HTERT RPE-1 (cell line): ENCODE measurements around the gene TENM4.

Source experiments
- in situ Hi-C: fragments of 300-500 bp; cut with MboI; formaldehyde crosslinking; loops from 4 replicates; pipeline ENCODE4 v1.14.3; 2020; ENCODE audit warnings: low sequenced_read_pairs

TENM4 gene

DNA sequence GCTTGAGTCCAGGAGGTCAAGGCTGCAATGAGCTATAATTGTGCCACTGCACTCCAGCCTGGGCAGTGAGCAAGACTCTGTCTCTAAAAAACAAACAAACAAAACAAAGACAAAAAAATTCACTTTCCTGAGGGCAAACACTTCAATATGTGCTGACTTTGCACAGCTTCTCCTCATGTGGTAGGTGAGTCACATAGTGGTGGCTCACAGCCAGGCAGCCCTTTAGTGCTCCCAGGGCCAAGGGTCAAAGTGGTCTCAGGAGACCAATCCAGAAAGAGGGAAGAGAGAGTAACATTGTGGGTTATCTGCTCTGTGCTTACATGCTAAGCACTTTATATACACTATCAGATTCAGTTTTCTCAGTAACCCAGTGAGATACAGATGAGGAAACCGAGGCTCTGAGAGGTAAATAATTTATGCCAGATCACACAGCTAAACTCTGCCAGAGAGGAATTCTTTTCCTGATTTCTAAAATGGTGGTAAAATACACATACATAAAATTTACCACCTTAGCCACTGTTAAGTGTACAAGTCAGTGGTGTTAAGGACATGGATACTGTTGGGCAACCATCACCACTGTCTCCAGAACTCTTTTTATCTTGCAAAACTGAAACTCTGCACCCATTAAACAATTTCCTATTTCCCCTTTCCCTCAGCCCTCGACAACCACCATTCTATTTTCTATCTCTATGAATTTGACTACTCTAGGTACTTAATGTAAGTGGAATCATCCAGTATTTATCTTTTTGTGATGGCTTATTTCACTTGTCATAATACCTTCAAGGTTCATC, 634.4 kb downstream of the TENM4 start:
- in situ Hi-C loops, result no loop called here

DNA sequence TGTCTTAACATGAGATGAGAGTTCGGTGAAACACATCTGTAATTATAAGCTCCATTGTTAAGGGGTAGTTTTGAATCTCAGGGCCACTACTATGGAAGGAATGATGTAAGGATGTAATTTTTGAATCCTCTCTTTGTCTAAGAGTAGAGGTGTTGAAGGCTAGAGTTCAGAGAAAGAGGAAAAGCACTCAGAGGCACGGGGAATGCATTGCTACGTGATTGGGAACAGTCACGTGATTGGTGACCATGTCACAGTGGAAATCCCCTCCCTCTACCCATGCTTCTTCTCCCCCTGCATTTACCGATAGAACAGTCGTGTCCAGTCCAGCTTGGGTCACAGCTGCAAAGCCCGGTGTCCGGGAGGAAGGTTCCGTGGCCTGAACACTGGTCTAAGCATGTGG, 635.8 kb downstream of the TENM4 start:
- in situ Hi-C loops, result no loop called here

DNA sequence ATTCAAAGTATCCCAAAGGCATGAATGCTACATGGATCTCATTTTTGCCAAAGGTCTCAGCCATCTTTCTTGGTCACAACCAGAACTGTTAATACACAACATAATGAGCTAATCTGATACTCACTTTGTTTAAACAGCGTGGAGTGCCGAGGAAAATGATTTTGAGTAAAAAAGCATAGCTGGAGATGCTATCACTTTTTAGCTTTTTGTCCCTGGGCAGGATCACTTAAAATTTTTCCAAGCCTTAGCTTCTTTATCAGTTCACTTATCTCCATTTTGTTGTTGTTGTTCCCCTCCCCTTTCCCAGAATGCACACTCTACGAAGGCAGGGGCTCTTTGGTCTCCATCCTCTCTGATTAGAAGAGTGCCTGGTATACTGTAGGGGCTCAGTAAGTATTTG, 636.8 kb downstream of the TENM4 start:
- in situ Hi-C loops, result no loop called here

DNA sequence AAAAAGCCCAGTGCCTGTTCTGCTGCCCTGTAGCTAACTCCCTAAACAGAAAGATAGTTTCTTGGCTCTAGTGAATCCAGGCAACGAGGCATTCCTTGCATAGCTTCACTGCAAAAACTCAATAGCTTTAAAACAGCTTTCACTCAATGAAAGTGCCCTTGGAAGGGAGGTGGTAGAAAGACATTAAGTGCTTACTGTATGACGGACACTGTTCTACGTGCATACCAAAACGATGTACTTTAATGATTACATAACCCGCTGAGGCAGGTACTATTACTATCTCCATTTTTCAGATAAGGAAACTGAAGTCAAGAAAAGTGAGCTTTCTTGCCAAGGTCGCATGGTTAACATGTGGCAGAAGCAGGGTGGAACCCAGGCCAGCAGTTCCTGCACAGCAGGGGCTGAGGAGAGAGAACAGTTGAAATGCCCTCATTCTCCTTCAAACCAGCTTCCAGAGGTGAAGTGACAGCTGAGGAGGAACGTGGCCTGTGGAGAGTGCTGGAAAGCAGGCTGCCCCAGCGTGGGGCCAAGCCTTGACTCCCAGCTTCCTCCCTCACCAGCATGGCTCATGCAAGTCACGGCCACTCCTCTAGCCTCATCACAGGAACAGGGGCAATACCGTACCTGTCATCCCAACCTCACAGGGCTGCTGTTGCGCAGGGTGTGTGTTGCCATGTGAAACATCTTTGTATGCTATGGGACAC, 638.6 kb downstream of the TENM4 start:
- in situ Hi-C loops, result no loop called here

DNA sequence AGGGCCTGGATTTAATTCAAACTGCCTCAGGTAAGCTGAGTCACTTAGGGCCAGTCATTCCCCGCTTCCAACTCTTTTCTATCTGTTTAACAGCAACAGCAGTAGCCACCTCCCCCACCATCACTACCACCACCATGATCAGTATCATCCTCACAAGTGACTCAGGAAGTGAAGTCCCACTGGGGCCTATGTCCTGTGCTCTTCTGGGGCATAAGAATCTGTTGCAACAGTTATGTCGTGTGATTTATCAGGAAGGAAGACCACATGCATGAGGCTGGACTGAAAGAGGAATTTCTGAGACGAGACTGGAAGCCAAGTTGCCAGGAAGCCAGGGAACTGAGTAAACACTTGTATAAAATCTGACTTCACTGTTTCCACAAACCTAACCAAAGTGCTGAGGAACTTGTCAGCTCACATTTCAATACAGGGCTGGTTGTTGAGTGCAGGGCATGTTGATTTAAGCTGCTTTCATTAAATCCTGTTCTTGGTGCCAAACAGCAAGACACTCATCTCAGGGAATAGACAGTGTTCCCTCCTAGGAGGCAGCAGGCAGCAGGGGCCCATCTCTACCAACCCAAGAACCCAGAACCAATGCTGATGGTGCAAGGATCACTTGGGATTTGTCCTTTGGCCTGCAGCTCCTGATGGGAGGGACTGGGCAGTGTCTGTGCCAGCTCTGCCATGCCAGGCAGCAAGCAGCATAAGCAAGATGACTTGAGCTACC, 639.5 kb downstream of the TENM4 start:
- in situ Hi-C loops, result no loop called here

DNA sequence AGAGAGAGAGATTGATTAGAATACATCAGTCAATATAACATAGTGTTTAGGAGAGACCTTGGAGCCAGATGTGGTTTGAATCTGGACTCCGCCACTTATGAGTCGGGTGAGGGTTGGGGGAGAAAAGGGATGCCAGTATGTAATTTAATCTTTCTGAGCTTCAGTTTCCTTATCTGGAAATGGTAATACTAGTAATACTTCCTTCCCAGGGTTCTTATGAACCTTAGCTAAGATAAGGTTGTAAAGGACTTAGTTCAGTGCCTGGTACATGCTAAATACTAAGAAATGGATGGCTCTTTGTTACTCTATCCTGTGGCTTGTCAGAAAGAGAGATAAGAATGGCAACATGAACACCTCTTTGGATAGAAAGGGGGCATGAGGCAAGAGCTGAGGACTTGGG, 640.1 kb downstream of the TENM4 start:
- in situ Hi-C loops, result no loop called here

DNA sequence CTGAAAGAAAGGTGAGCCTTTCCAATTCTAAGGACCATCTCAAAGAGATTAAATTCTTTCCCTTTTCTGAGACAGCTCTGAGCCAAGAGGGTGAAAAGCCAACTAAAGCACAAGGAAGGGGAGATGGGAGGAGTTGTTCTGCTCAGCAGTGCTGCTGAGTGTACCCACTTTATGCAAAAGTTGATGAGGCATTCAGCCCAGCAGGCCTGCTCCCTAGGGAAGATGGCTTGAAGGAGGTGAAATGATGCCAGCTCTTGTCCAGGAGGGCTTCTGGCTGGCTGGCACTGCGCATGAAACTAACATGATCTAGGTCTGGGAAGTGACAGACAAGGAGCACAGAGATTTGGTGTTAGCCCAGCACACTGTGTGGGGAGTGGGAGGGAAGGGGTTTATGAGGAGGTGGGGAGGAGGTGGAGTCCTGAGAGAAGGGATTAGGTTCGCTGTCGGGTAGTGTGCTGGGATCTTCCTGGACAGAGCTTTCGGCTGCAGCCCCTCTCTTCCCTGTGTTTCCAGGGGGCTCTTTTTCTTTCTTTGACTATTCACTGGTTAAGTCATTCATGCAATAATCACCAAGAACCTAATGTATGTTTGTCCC, 640.6 kb downstream of the TENM4 start:
- in situ Hi-C loops, result no loop called here

DNA sequence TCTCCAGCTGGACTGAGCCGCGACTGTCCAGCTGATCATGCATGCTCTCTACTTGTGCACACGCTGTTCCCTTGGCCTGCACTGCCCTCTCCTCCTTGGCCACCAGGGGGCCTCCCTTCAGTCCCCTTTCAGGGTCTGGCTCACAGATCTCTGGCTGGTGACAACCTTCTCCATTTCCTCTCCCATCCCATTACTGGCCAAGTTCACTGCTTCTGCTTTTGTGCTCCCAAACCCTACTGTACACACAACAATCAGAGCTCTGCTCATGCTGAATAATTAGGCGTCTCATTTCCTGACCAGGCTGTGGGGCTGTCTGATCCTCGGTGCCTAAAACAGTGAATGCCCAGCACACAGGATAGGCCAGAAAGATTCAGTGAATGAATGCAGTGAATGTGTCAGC, 642.2 kb downstream of the TENM4 start:
- in situ Hi-C loops, result no loop called here

DNA sequence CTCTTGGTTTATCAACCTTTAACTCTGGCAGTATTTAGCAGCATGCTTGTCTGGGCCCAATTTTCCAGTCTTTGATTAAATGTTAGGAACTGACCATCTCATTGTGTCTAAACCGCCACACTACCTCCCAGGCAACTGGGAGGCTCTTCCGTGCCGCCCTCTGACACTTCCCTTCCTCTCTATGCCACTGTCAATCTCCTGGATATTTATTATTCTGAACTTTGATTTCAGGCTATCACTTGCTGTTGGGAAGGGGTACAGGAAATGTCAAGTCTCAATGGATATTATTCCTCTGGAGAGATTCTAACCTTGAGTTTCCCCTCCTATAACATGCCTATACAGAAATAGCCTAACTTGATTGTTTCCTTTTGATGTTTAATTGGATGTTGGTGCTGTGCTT, 643.3 kb downstream of the TENM4 start:
- in situ Hi-C loops, result no loop called here

DNA sequence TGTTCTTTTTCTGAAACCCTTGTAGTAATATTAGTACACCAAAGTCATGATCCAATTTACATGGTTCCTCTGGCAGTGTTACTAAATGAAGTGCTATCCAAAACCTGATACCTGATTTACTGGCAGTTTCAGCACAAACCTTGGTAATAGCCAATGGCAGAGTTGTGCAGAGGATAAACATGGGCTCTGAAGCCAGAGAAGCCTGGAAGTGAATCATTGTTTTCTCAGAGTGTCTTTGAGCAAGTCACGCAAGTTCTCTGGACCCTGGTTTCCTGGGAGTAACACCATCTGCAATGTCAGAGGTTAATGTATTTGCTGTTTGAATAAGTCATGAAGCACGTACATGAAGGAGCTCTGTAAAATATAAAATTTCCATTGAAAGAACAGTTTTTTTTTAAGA, 643.9 kb downstream of the TENM4 start:
- in situ Hi-C loops, result no loop called here

DNA sequence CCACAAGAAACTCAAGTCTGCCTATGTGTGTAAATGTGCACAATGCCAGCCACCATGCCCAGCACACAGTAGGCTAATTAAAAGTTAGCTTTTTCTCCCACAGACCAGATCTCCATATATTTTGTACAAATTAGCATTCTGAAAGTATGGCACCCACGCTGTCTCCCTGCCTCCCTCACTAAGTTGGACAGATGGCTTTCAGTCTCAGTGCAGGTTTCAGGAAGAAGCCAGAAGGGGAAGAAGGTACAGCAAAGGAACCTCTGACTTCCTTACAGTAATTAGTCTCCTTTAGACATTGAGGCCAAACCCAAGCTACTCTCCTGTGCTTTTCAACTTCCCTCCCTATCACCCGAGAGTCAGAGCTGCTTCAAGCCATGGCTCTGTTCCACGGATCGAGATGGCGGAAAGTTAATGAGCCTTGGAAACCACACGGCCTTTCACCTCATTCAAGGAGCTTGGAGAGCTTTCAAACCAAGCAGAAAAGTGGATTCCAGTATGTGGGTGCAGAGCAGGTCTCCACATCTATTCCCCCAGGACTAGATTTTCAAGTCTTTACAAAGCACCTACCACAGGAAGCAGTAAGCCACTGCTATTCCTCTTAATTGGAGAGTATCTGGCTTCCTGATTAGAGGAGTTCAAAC, 645.1 kb downstream of the TENM4 start:
- in situ Hi-C loops, result no loop called here

DNA sequence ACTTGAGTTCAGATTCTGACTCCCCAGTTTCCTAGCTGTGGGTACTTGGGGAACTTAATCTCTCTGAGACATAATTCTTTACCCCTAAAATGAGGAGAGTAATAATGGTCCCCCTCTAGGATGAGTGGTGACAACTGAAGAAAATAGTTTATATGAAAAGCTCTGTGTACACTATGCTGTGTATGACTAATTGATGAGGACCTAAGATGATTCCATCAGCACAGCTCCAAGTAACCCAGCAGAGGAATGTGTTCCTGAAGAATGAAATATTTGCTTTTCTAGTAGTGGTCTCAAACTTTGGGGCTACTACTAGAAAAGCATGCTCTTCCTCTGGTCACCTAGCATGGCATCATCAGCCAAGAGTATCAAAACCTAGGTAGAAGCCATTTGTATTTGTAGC, 648.9 kb downstream of the TENM4 start:
- in situ Hi-C loops, result no loop called here

DNA sequence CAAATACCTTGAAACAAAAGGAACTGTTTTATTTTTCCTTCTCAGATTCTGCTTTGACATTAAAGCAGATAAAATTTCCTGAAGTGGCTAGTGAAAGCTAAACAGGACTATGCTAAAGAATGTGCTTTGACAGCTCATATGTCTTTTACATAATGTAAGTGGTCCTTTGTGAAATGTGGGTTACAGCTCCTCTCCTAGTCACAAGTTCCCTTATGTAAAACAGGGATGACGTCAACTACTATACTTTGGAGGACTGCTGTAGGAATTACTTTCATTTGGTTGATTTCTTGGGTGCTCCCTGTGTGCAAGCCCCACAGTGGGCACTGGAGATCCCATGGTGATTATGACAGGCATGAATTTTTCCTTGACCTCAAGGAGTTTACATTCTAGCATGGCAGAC, 649.6 kb downstream of the TENM4 start:
- in situ Hi-C loops, result no loop called here

DNA sequence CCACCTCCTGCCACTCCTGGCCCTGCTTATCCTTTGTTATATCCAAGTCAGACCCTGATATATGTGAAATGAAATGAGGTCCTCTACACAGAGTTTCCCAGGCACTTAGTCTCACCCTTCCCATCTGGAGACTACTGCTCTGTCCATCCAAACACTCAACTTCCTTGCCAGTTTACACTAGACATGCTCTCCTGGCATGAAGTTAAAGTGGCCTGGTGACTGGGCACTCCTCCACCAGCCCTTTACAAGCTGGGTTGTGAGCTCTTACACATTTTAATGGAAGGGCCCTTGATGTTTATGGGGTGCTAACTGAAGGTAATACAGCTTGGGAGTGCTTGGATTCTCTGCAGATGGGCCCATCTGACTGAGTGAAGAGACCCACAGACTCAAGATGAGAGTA, 650.0 kb downstream of the TENM4 start:
- in situ Hi-C loops, result no loop called here

DNA sequence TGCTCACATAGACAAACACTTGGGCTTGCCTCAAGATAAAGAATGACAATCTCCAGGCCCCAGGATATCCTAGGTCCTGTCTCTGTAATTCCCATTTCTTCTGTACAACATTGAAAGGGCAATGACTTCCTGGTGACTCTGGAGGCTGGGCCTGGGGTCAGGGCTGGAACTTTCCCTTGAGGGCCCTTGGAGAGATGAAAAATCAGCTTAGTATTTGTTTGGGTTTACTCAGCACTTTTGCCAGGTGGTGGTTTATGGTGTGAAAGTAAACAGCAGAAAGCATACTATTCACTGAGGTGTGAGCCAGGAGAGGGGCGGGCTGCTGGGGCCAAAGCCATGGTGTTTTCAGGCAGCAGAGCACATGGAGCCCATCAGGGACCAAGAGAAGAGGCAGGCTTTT, 651.5 kb downstream of the TENM4 start:
- in situ Hi-C loops, result no loop called here

DNA sequence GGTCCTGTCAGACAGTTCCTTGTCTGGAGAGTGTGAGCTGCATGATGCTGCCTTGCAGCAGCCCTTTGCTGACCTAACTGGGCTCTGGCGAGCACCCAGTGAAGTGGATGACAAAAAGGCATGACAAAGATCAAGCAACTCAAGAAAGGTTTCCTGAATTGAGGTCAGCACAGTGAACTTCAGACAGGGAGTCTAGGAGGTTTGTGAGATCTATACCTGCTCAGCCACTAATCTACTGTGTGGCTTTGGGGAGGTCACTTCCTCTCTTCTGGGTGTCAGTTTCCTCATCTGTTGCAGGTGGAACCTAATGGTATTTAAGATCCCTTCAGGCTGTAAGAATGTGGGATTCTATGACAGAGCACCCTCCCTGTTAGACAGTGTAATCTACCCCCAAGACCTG, 652.3 kb downstream of the TENM4 start:
- in situ Hi-C loops, result no loop called here

DNA sequence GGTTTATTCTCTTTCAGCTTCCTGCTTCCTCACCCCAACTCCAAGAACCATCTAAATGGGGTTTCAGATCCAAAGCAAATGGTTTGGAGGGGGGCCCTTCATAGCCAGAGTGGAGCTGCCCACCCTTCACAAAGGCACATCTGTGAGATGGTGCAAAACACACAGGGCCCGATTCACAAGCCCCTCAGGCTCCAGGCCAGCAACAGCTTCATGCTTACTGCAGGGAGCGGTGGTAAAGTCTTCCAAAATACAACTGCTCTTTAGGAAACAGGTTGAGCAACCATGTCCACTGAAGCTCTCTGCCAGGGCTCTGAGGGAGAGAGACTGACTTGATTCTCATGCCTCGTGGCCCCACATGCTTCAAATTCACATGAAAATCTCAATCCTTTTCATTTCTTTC, 653.1 kb downstream of the TENM4 start:
- in situ Hi-C loops, result no loop called here

DNA sequence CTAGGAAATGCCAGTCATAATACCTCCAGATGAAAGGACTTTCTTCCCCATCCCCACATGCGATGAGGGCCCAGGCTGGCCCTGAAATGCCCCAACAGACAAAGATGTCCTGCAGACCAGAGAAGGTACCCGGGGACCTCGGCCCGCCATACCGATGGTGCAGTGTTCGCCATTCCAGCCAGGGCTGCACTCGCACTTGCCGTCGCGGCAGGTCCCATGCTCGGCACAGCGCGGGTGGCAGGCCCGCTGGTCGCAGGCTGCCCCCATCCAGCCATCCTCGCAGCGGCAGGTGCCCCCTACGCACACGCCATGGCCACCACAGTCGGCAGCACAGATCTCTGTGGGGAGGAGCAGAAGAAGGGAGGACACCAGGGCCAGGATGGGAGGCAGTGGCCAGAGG, 654.1 kb downstream of the TENM4 start:
- in situ Hi-C loops, result no loop called here

DNA sequence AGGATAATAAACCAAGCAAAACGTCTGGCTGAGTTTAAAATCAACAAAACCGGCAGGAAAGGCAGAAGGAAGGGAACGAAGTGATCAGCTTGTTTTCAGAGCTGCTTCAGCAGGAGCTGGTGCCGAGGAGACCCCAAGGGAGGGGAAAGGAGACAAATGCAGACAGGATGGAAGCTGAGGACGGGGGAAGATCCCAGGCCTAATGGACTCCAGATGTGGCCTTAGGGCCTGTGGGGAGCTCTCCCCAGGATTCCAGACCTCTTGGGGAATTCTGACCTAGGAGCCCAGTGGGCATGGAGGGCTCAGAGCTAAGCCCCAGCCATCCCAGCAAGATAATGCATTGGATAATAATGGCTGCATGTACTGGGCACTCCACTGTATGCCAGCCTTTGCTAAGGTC, 654.7 kb downstream of the TENM4 start:
- in situ Hi-C loops, result no loop called here

DNA sequence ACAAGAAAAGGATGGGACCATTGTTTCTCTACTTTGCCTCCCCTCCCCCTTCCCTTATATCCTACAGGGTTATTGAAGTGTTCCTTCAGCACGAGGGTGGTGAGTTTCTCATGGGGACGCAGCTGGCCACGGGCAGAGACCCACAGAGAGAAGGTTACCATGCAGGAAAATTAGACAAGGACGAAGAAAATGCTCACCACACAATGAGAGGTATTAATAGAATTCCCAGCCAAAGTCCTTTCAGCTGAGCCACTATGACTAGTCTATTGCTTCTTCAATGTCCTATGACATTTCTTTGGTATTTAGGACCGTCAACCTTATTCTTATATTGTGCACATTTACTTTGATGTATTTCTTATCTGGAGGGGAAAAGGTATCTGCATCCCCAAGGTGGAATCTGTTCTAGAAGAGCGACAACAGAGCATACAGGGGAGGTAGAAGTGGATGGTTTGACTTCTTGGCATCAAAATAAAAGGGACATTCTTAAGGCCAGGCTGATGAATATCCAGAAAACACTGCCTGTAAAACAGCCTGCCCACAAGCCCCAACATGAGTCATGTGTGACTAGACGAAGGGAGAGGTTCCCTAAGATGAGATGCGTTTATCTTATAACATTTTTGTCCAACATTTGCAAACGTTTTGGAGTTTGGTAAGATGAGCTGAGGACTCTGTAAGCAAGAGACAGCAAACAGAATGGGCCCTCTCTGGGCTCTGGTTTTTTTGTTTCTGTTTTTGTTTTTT, 656.3 kb downstream of the TENM4 start:
- in situ Hi-C loops, result no loop called here
